NCI-H146 treated with DMSO at 0.1 percent for 48 hours (cell line): ENCODE data around the gene DDAH2.

Experiments used
- DNase-seq: peaks from one replicate; lab custom pipeline; 2025; ENCODE audit not compliant: unreplicated experiment; lab: John Stamatoyannopoulos, UW

DDAH2 gene

DNA sequence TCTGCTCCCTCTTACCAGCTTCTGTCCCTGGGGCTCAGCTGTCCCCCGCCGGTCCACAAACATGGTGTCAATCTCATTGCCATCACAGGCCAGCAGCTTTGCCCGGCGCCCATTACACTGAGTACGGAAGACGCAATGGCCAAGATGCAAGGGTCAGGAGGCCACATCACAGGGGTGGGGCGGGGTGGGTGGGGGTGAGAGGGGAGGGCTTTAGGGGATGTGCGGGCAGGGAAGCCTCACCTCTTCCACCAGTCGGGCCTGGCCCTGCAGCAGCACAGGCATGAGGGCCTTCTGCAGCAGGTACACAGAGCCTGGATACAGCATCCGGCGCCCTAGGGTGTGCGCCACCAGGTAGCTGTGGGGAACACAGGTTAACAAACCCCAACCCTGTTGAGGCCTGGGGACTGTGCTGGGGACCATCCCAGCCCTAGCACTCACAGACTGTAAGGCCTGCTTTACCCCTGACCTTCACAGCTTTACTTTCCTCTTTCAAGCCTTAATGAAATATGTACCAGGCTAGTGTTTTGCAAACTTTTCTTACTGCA lies 37.5 kb downstream of the DDAH2 start:
- DNase-seq, result no peak

DNA sequence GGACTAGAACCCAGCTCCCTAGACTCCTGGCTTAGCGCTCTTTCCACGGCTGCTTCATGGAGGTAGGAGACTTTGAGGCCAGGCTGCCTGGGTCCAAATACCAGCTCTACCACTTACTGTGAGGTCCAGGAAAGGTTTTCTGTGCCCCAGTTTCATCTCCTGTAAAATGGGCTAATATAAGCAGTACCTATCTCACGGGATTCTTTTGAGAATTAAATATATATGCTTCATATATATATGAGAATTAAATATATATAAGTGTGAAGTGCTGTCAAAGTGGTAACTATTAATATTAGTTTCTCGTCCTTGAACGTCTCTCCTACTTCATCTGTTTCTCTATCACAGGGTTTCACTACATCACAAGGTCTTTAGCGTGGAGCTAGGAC lies 38.0 kb downstream of the DDAH2 start:
- no peak for DNase-seq

DNA sequence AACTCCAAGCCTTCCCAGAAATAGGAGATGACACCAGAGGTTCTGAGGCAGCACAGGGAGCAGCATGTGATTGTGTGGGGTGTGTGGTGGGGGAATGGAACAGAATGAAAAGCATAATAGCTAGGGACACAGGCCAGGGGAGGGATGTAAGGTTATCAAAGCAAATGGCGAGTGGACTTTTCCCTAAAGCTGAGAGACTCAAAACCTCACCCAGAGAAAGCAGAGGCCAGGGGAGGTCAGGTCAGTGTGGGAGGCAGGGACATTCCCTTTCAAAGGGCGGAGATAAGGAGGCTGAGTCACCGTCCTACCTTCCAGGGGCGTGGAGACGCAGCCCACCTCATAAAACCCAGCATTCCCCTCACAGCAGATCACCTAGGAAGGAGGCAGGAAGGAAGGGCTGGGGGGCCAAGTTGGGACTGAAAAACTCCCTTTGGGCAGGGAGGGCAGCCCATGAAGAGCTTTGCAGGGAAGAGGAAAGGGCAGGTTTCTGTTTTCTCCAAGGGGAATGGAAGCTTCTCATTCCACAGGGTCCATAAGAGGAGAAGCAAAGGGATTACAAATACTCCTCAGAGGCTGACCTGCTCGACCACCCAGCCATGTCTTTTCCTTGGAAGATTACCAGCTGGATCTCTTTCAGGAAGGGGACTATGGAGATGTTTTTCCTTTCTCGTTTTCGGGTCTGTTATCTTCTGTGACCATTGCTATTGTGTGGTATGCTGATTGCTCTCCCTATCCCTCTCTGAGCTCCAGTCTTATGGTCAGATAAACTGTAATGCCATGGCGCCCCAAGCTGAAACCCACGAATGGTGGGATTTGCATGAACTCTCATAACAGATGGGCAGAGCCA lies 38.6 kb downstream of the DDAH2 start:
- DNase-seq, result no peak

DNA sequence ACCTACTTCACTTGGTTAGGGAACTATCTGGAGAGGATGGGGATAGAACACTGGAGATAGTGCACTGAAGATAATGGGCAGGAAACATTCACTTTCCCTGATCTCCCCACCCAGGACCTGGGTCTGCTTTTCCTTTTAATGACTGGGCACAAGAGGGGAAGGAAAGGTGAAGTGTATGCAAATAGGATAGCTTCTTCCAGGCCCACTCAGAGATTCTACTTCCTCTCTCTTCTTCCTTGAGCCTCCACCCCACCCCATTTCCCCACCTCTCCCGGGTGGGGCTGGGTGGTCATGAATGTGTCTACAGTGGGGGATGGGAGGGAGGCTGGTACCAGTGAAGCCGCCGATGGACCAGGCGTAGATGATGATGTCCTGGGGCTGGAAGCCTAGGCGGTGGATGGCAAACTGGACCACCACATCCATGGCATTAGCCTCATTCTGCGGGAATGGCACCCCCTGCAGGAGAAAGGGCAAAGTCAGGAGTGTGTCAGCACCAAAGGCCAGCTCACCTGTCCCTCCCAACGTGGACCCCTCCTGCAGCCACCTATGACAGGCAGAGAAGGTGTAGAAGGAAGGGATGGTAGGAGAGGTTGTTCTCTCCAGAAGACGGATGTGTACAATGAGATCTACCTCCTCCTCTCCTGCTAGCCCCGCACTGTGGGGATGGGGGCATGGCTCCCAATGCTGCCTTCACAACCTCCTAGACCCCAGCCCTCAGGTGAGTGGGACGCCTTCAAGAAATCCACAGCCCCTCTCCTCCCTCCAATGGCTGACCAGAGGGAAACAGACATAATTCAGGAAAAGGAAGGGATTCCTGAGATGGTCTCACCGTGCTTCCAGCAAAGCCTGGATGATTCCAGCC lies 39.6 kb downstream of the DDAH2 start:
- no peak for DNase-seq

DNA sequence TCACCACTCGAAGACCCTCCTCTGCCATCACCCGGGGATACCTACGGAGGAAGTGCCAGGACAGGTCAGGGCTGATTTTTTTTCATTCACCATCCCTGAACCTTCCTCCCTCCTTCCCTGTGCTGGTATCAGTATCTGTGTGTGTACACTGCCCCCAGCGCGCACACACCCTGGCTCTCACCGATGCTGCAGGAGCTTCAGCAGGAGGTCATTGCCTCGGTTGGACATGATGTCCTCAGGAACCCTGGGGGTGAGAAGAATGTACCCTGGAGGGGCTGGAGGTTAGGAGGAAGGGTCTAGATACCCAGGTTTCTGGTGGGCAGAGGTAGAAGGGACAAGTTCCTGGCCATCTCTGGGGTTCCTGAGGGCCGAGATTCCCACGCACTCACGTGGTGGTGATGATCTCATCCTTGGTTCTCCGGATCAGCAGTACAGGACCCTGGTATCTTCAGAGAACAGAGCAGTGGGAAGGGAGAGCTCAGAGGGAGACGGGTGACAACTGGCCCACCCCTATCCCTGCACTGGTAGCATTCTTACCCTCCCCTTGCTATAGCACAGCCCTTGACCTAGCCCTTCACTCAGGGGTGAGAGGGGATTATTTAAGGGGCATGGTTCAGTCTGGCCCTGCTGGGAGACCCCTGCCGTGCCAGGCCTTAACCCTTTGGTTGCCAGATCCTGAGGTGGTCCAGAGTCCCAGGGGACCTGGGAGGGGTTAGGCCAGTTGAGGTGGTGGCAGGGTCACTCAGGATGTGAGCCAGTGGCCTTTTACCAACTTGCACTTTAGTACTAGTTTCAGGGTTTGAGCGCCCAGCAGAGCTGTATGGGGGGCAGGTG lies 41.0 kb downstream of the DDAH2 start:
- DNase-seq, result no peak

DNA sequence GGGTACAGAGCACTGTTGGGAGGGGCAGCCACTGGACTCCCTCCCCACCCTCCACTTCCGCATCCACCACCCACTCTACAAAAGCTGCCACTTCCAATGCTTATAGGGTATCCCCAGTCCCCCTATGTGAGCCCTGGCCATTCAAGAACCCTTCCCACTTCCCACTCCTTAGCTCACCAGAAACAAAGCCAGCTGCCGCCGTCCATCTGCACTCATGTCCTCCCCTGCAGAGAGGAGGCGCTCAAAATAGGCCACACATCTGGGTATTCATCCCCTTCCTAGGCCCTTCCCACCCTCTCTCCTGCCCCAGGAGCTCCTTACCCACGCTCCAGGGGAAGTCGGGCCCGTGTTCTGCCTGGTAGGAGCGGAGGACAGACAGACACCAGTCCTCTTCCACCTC lies 41.8 kb downstream of the DDAH2 start:
- DNase-seq, result no peak

DNA sequence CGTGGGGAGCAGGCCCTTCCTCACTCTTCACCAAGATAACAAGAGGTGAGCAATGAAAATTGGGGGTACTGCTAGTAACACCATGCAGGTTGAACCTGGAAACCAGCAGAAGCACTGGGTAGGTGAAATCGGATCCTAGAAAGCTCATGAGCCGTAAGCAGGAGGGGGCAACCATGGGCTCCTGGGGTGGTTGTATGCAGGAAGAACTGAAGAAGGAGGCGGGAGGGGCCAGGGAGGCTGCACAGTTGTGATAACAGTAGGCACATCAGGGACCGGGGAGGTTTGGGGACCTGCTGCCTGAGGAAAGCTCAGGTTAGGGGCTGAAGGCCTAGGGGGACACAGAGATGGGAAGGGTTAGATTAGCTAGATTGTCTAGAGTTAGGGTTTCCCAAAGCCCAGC lies 42.6 kb downstream of the DDAH2 start:
- no peak for DNase-seq

DNA sequence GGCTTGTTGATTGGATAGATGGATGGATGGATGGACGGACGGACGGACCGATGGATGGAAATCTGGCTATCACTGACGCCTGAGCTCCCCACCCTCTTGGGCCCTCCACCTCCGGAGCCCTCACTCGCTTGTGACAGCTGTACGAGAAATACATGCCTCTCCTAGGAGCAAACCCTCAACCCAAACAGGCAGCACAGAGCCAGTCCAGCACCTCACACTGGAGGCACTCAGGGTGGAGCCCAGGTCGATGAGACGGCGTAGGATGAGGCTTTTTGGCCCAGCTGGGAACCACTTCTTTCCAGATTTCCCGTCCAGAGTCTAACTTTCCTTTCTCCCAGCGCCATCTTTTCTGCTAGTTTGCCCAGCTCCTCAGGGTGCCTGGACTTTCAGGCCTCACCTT lies 45.5 kb downstream of the DDAH2 start:
- DNase-seq, result no peak

DNA sequence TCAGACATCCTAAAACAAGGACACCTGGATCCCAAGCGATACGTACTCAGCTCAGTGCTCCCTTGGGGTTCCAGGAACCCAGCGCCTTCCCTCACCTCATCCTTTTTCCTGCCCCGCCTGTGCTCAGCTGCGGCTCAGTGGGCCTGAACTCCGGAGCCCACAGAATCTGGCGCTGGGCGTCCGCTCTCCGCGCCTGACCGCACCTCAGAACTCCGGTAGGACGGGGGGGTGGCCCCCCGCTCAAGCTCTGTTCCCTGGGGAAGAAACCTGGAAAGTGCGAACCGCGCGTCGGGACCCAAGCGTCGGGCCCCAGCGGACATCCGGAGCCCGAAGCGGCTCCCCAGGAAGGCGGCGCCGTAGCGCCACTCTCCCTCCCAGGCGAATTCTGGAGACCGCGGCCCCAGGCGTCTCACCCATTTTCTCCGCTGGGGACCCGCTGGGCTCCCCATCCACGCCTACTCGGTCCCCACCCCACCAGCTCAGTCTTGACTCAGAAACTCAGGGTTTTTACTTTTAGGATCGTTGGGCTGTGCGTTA lies 47.9 kb downstream of the DDAH2 start:
- no peak for DNase-seq

DNA sequence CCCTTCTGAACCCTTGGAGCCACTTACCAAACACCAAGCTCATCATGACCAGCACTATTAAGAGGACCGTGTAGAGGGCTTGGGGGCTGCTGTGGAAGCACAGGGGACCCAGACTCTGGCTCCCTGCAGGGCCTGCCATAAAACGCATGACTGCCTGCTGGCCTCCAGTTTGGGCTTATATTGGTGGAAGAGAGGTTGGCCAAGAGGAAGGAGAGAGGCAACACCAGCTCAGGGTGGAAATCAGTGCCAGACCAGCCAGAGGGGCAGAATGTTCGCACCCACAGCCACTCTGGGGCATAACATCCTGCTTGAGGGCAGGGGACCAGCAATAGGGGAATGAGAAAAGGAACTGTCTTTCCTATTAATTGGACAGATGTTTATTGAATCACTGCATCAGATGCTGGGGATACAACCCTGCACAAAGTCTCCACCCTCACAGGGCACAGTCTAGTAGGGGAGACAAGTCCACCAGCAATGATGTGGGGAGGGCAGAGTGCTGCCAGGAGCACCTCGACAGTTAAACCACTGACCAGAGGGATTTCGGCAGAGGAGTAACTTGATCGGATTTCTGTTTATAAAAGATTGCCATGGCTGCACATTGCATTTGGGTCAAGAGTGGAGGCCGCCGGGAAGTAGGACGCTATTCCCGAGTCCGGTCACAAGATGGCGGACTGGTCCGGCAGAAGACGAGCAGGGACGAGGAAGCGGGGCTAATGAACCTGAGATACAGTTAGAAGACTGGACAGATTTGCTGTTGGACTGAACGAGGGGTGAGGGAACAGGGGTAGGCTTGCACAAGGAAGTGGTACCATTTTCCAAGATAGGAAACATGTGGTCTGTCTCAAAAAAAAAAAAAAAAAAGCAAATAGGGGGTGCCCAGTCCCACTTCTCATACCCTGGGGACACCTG lies 48.6 kb downstream of the DDAH2 start, which contains the start of gene LY6G5C:
Gene LY6G5C, minus strand, starts transcription at position 842 of the 909 bp plus-strand sequence. Its CDS starts 694 bp downstream, at position 148.
- DNase-seq, result peak; percentile 81

DNA sequence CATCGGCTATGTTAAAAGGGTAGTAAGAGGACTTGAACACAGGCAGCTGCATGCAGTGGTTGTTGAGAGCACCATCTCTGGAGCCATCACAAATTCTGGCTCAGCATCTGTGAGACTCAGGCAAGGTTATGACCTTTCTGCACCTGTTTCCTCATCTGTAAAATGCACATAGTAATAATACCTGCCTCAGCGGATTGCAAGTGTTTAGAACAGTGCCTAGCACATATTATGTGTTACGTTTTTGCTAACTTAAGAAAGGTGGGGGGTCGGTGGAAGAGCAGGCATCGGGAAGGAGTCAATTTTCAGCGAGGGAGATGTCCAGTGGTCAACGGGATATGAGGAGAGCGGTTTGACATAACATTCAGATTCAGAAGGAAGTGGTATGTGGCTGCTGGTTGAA lies 51.1 kb downstream of the DDAH2 start:
- DNase-seq, result no peak
